H1 (cell line): ENCODE results near the gene CSTF3. TPM values are rescaled to one million over a fixed set of nuclear protein-coding genes. Genes with fewer than 3 reads are reported as not detected.
A peak's percentile ranks its signal among the peaks of the same experiment; 100 is the strongest.

ENCODE experiments used
- CTCF ChIA-PET: fragments of 300-600 bp; sonication (Branson Sonifier 250); formaldehyde crosslinking; loops from one replicate; lab custom pipeline; 2021; ENCODE audit not compliant: partially characterized antibody; lab: Charles Lee
- POLR2A ChIA-PET: fragments of 300-600 bp; sonication (Branson Sonifier 250); formaldehyde crosslinking; loops from one replicate; lab custom pipeline; 2021; ENCODE audit warnings: inconsistent platforms; ENCODE audit not compliant: partially characterized antibody; lab: Charles Lee
- DNase-seq, 2 experiments: peaks; one replicate each; pipeline versions ENCODE4 v3.0.0 to v3.0.0-alpha.2; 2010 to 2022; ENCODE audit warnings: low spot score in 2 of 2, low read depth in 1 of 2, mixed read lengths in 1 of 2
- FAIRE-seq: peaks from 2 replicates; lab custom pipeline; 2011; peaks lifted over from hg19 to GRCh38; lab: Jason Lieb, UNC
- H2AFZ ChIP-seq: 2 replicates; pipeline ENCODE4 v1.8.1; 2012; ENCODE audit warnings: low read length, inconsistent platforms
- H2AK5ac ChIP-seq: 2 replicates; pipeline ENCODE4 v1.6.1; 2013; ENCODE audit warnings: low read depth, low read length
- H2BK120ac ChIP-seq: replicated peaks from 2 replicates; pipeline ENCODE3; 2013; ENCODE audit warnings: low read depth, low read length, inconsistent platforms
- H2BK12ac ChIP-seq: 2 replicates; pipeline ENCODE4 v1.6.1; 2013; ENCODE audit warnings: low read depth, low read length
- H2BK15ac ChIP-seq: 2 replicates; pipeline ENCODE4 v1.6.1; 2013; ENCODE audit warnings: low read length
- H2BK20ac ChIP-seq: 2 replicates; pipeline ENCODE4 v1.6.1; 2013; ENCODE audit warnings: low read length
- H2BK5ac ChIP-seq: 2 replicates; pipeline ENCODE4 v1.6.1; 2013; ENCODE audit warnings: low read depth, low read length
- H3K14ac ChIP-seq: 2 replicates; pipeline ENCODE4 v1.6.1; 2013; ENCODE audit warnings: inconsistent platforms; ENCODE audit not compliant: insufficient read length
- H3K18ac ChIP-seq: 2 replicates; pipeline ENCODE4 v1.6.1; 2013; ENCODE audit warnings: low read length; ENCODE audit errors: extremely low read depth
- H3K23ac ChIP-seq: 2 replicates; pipeline ENCODE4 v1.6.1; 2013; ENCODE audit warnings: inconsistent platforms; ENCODE audit not compliant: insufficient read length
- H3K23me2 ChIP-seq: 2 replicates; pipeline ENCODE4 v1.6.1; 2013; ENCODE audit warnings: low read depth, low read length
- H3K27ac ChIP-seq: 2 replicates; pipeline ENCODE4 v1.6.1; 2011; ENCODE audit warnings: low read depth, low read length, inconsistent platforms
- H3K27me3 ChIP-seq, 4 experiments: replicated peaks in 1 of 4; 1 replicate in 1 of 4; 2 replicates in 3 of 4; pipeline versions ENCODE4 v1.6.1 to v1.8.1; 2011 to 2013; ENCODE audit warnings: low read length in 3 of 4, mild to moderate bottlenecking in 3 of 4, inconsistent platforms in 2 of 4, mixed read lengths in 2 of 4, moderate library complexity in 1 of 4; ENCODE audit not compliant: control insufficient read depth in 3 of 4, insufficient read depth in 3 of 4; ENCODE audit errors: extremely low read depth in 1 of 4
- H3K36me3 ChIP-seq, 4 experiments: 2 replicates each; pipeline versions ENCODE4 v1.6.1 to v1.8.1; 2011 to 2013; ENCODE audit warnings: mild to moderate bottlenecking in 4 of 4, low read length in 3 of 4, moderate library complexity in 2 of 4, control low read depth in 1 of 4, inconsistent platforms in 1 of 4; ENCODE audit not compliant: insufficient read depth in 4 of 4, control insufficient read depth in 2 of 4
- H3K4ac ChIP-seq: replicated peaks from 2 replicates; pipeline ENCODE3; 2013; ENCODE audit warnings: low read length, low read depth, mixed read lengths, inconsistent platforms; ENCODE audit not compliant: insufficient read length
- H3K4me1 ChIP-seq, 4 experiments: replicated peaks in 1 of 4; 1 replicate in 1 of 4; 2 replicates in 3 of 4; pipeline versions ENCODE4 v1.6.1 to v1.8.1; 2011 to 2013; ENCODE audit warnings: low read length in 3 of 4, inconsistent platforms in 2 of 4, mixed read lengths in 1 of 4; ENCODE audit not compliant: insufficient read depth in 4 of 4, control insufficient read depth in 3 of 4
- H3K4me2 ChIP-seq, 2 experiments: 2 replicates each; pipeline versions ENCODE4 v1.6.1 to v1.8.1; 2011 to 2013; ENCODE audit warnings: low read depth in 2 of 2, low read length in 2 of 2, control low read depth in 1 of 2, inconsistent platforms in 1 of 2, mild to moderate bottlenecking in 1 of 2; ENCODE audit not compliant: insufficient read depth in 1 of 2
- H3K4me3 ChIP-seq, 4 experiments: fragments of 200-600, 300-600 bp in 1 of 4; sonication (generic), shearing (Covaris generic), sonication (Bioruptor Twin) in 1 of 4; 2 replicates each; pipeline versions ENCODE4 v1.5.1 to v1.8.1; 2011 to 2016; ENCODE audit warnings: low read length in 4 of 4, low read depth in 3 of 4, control low read depth in 2 of 4, inconsistent platforms in 2 of 4, mild to moderate bottlenecking in 2 of 4, mixed read lengths in 1 of 4, moderate library complexity in 1 of 4; ENCODE audit not compliant: insufficient read depth in 2 of 4; ENCODE audit errors: extremely low read depth in 1 of 4
- H3K56ac ChIP-seq: replicated peaks from 2 replicates; pipeline ENCODE3; 2013; ENCODE audit warnings: low read depth, mild to moderate bottlenecking, mixed read lengths, low read length, inconsistent platforms; ENCODE audit not compliant: insufficient read length
- H3K79me1 ChIP-seq: 2 replicates; pipeline ENCODE4 v1.6.1; 2013; ENCODE audit warnings: low read depth, low read length, control low read depth
- H3K79me2 ChIP-seq, 2 experiments: 2 replicates each; pipeline versions ENCODE4 v1.6.1 to v1.8.1; 2012 to 2013; ENCODE audit warnings: low read length in 2 of 2, mild to moderate bottlenecking in 2 of 2, inconsistent platforms in 1 of 2; ENCODE audit not compliant: insufficient read depth in 2 of 2, control insufficient read depth in 1 of 2
- H3K9ac ChIP-seq, 4 experiments: replicated peaks in 1 of 4; 1 replicate in 1 of 4; 2 replicates in 3 of 4; pipeline versions ENCODE4 v1.6.1 to v1.8.1; 2011 to 2013; ENCODE audit warnings: low read depth in 3 of 4, low read length in 3 of 4, control low read depth in 2 of 4, mild to moderate bottlenecking in 2 of 4, moderate library complexity in 2 of 4, inconsistent platforms in 1 of 4; ENCODE audit errors: extremely low read depth in 1 of 4
- H3K9me3 ChIP-seq, 2 experiments: 2 replicates each; pipeline versions ENCODE4 v1.6.1 to v1.8.1; 2012 to 2013; ENCODE audit warnings: mild to moderate bottlenecking in 2 of 2, moderate library complexity in 2 of 2, control low read depth in 1 of 2, inconsistent platforms in 1 of 2, low read depth in 1 of 2, low read length in 1 of 2, mixed read lengths in 1 of 2; ENCODE audit not compliant: insufficient read depth in 2 of 2
- H4K20me1 ChIP-seq, 2 experiments: replicated peaks in 1 of 2; 2 replicates each; pipeline versions ENCODE3 to v1.8.1; 2011 to 2013; ENCODE audit warnings: inconsistent platforms in 2 of 2, low read length in 2 of 2, mild to moderate bottlenecking in 1 of 2; ENCODE audit not compliant: insufficient read depth in 2 of 2, control insufficient read depth in 1 of 2
- H4K5ac ChIP-seq: 2 replicates; pipeline ENCODE4 v1.6.1; 2013; ENCODE audit warnings: low read length, low read depth, mixed read lengths, inconsistent platforms; ENCODE audit not compliant: insufficient read length
- H4K8ac ChIP-seq: 2 replicates; pipeline ENCODE4 v1.8.0; 2013; ENCODE audit warnings: mild to moderate bottlenecking, moderate library complexity, low read length, inconsistent platforms; ENCODE audit not compliant: insufficient read depth; ENCODE audit errors: extremely low read depth
- H4K91ac ChIP-seq: replicated peaks from 2 replicates; pipeline ENCODE3; 2013; ENCODE audit warnings: low read length, mixed read lengths, inconsistent platforms; ENCODE audit not compliant: insufficient read length
- CEBPB ChIP-seq: IDR thresholded peaks from 2 replicates; pipeline ENCODE4 v1.6.1; 2012; ENCODE audit warnings: low read depth, low read length
- HDAC6 ChIP-seq: IDR thresholded peaks from one replicate; pipeline ENCODE4 v1.7.1; 2012; ENCODE audit warnings: low read depth, mild to moderate bottlenecking, inconsistent platforms, low read length, moderate library complexity
- KDM4A ChIP-seq: IDR thresholded peaks from one replicate; pipeline ENCODE4 v1.7.1; 2012; ENCODE audit warnings: low read depth, mild to moderate bottlenecking, moderate library complexity, low read length, inconsistent platforms; ENCODE audit not compliant: severe bottlenecking
- KDM5A ChIP-seq: fragments of 200-600 bp; IDR thresholded peaks from 2 replicates; pipeline ENCODE4 v1.7.1; 2012; ENCODE audit warnings: mild to moderate bottlenecking, low read length, inconsistent platforms, mixed read lengths
- TEAD4 ChIP-seq: IDR thresholded peaks from 2 replicates; pipeline ENCODE4 v1.6.1; 2012; ENCODE audit warnings: low read depth, low read length, inconsistent platforms, mixed read lengths
- YY1 ChIP-seq: IDR thresholded peaks from 2 replicates; pipeline ENCODE4 v1.6.1; 2011; ENCODE audit warnings: low read depth, mild to moderate bottlenecking, low read length
- WGBS, 2 experiments: shearing (Covaris generic) in 1 of 2; methylation state at CpG; one replicate each; pipeline versions ENCODE4 v1.1.6 to v1.1.7; 2013 to 2015; ENCODE audit warnings: low lambda C conversion rate in 2 of 2, mixed read lengths in 2 of 2, inconsistent platforms in 1 of 2, low coverage in 1 of 2, missing lambda C conversion rate in 1 of 2; ENCODE audit not compliant: insufficient replicate concordance in 2 of 2, insufficient coverage in 1 of 2, insufficient read length in 1 of 2; ENCODE audit errors: extremely low coverage in 1 of 2, missing lambda C conversion rate in 1 of 2; 5-methylcytosine and 5-hydroxymethylcytosine counted together
- polyA plus RNA-seq, 7 experiments: library from polyadenylated mRNA; depleted of rRNA in 3 of 7; stranded (reverse) in 5 of 7; unstranded in 2 of 7; fragments of >200 nt in 5 of 7; fragments of 200-250 nt in 2 of 7; gene quantifications; 1 replicate in 5 of 7; 2 replicates in 1 of 7; 4 replicates in 1 of 7; pipeline versions ENCODE4 v1.2.1 to v1.2.3, GENCODE V29; 2011 to 2013; ENCODE audit warnings: missing spikeins in 2 of 7, mixed read lengths in 2 of 7
- total RNA-seq: library from RNA; stranded (reverse); fragmentation: NEBNext Ultra II Directional; extraction: Animal tissue kit (Norgen Biotek cat#: 25700); gene quantifications from 2 replicates; pipeline ENCODE4 v1.2.1, GENCODE V29; 2021

Gene CSTF3
- total and polyA plus RNA-seq, 2 of the 8 experiments (the other 6 are each of a cell fraction or from before 2014, with no cell fraction given): 22.3 to 54.7 TPM

GRCh38 chr11:33172996-33173395, 11.7 kb upstream of the CSTF3 start:
- no peak overlapping the region for H4K8ac ChIP-seq
- TF ChIP-seq KDM5A (no peak), CEBPB (peak; percentile 88), HDAC6 (no peak), YY1 (0 out of 2 replicates have a peak, but pooled peaks have one; percentile 49), KDM4A (no peak), TEAD4 (peak; percentile 39; the same call in 1 of the 2 replicates)
- TF ChIP-seq, all 59 proteins: peak for 3
- no peak overlapping the region for H2BK120ac ChIP-seq
- no peak overlapping the region for H2BK20ac ChIP-seq
- no peaks in the 10 kb centered on the region for H3K23me2 ChIP-seq
- H3K56ac ChIP-seq: no peak overlapping the region
- no peaks in the 10 kb centered on the region for H3K79me2 ChIP-seq
- no peaks in the 10 kb centered on the region for H3K36me3 ChIP-seq
- no peak overlapping the region for H4K91ac ChIP-seq
- no peak overlapping the region for H3K4me2 ChIP-seq
- no peak overlapping the region for H3K18ac ChIP-seq
- H4K5ac ChIP-seq: no peak overlapping the region
- H3K23ac ChIP-seq: no peak overlapping the region
- peaks cover 0 to 7% (median 2%) of the 10 kb centered on the region in 4 experiments; a peak in 4 of 7 replicates for H3K4me1 ChIP-seq
- DNase-seq (no peak), FAIRE-seq (peak; percentile 78)
- no peak overlapping the region for H2BK15ac ChIP-seq
- ChIA-PET POLR2A (no interaction called here), CTCF (interaction anchor here (0.6 to 1.3 kb wide), 4 partner anchors 24 to 569 kb away, joined by 3 to 4 read pairs (median 3); no protein-coding TSS in a partner anchor)
- H3K9ac ChIP-seq: no peak overlapping the region
- no peaks in the 10 kb centered on the region for H3K27me3 ChIP-seq
- no peak overlapping the region for H3K4me3 ChIP-seq
- no peak overlapping the region for H2AFZ ChIP-seq
- H2BK12ac ChIP-seq: no peak overlapping the region
- H3K14ac ChIP-seq: no peak overlapping the region
- H2BK5ac ChIP-seq: no peak overlapping the region
- no peaks in the 10 kb centered on the region for H4K20me1 ChIP-seq
- H2AK5ac ChIP-seq: no peak overlapping the region
- H3K79me1 ChIP-seq: no peaks in the 10 kb centered on the region
- no peaks in the 10 kb centered on the region for H3K9me3 ChIP-seq
- no peak overlapping the region for H3K27ac ChIP-seq
- WGBS, 2 experiments: 78% methylated on average over 2 of the region's 2 CpGs; no CpG with 5 or more reads in 1 of the 2 experiments
- no peak overlapping the region for H3K4ac ChIP-seq
